H1 (cell line): Measurements from ENCODE around the gene NKAIN2. TPM values are rescaled to one million over a fixed set of nuclear protein-coding genes. Genes with fewer than 3 reads are reported as not detected.

Experiments used
- CTCF ChIA-PET: fragments of 300-600 bp; sonication (Branson Sonifier 250); formaldehyde crosslinking; loops from one replicate; lab custom pipeline; 2021; ENCODE audit not compliant: partially characterized antibody; lab: Charles Lee
- POLR2A ChIA-PET: fragments of 300-600 bp; sonication (Branson Sonifier 250); formaldehyde crosslinking; loops from one replicate; lab custom pipeline; 2021; ENCODE audit warnings: inconsistent platforms; ENCODE audit not compliant: partially characterized antibody; lab: Charles Lee
- DNase-seq, 2 experiments: peaks; one replicate each; pipeline versions ENCODE4 v3.0.0 to v3.0.0-alpha.2; 2010 to 2022; ENCODE audit warnings: low spot score in 2 of 2, low read depth in 1 of 2, mixed read lengths in 1 of 2
- FAIRE-seq: peaks from 2 replicates; lab custom pipeline; 2011; peaks lifted over from hg19 to GRCh38; lab: Jason Lieb, UNC
- H2AFZ ChIP-seq: 2 replicates; pipeline ENCODE4 v1.8.1; 2012; ENCODE audit warnings: low read length, inconsistent platforms
- H2AK5ac ChIP-seq: 2 replicates; pipeline ENCODE4 v1.6.1; 2013; ENCODE audit warnings: low read depth, low read length
- H2BK120ac ChIP-seq: replicated peaks from 2 replicates; pipeline ENCODE3; 2013; ENCODE audit warnings: low read depth, low read length, inconsistent platforms
- H2BK12ac ChIP-seq: 2 replicates; pipeline ENCODE4 v1.6.1; 2013; ENCODE audit warnings: low read depth, low read length
- H2BK15ac ChIP-seq: 2 replicates; pipeline ENCODE4 v1.6.1; 2013; ENCODE audit warnings: low read length
- H2BK20ac ChIP-seq: 2 replicates; pipeline ENCODE4 v1.6.1; 2013; ENCODE audit warnings: low read length
- H2BK5ac ChIP-seq: 2 replicates; pipeline ENCODE4 v1.6.1; 2013; ENCODE audit warnings: low read depth, low read length
- H3K14ac ChIP-seq: 2 replicates; pipeline ENCODE4 v1.6.1; 2013; ENCODE audit warnings: inconsistent platforms; ENCODE audit not compliant: insufficient read length
- H3K18ac ChIP-seq: 2 replicates; pipeline ENCODE4 v1.6.1; 2013; ENCODE audit warnings: low read length; ENCODE audit errors: extremely low read depth
- H3K23ac ChIP-seq: 2 replicates; pipeline ENCODE4 v1.6.1; 2013; ENCODE audit warnings: inconsistent platforms; ENCODE audit not compliant: insufficient read length
- H3K23me2 ChIP-seq: 2 replicates; pipeline ENCODE4 v1.6.1; 2013; ENCODE audit warnings: low read depth, low read length
- H3K27ac ChIP-seq: 2 replicates; pipeline ENCODE4 v1.6.1; 2011; ENCODE audit warnings: low read depth, low read length, inconsistent platforms
- H3K27me3 ChIP-seq, 4 experiments: replicated peaks in 1 of 4; 1 replicate in 1 of 4; 2 replicates in 3 of 4; pipeline versions ENCODE4 v1.6.1 to v1.8.1; 2011 to 2013; ENCODE audit warnings: low read length in 3 of 4, mild to moderate bottlenecking in 3 of 4, inconsistent platforms in 2 of 4, mixed read lengths in 2 of 4, moderate library complexity in 1 of 4; ENCODE audit not compliant: control insufficient read depth in 3 of 4, insufficient read depth in 3 of 4; ENCODE audit errors: extremely low read depth in 1 of 4
- H3K36me3 ChIP-seq, 4 experiments: 2 replicates each; pipeline versions ENCODE4 v1.6.1 to v1.8.1; 2011 to 2013; ENCODE audit warnings: mild to moderate bottlenecking in 4 of 4, low read length in 3 of 4, moderate library complexity in 2 of 4, control low read depth in 1 of 4, inconsistent platforms in 1 of 4; ENCODE audit not compliant: insufficient read depth in 4 of 4, control insufficient read depth in 2 of 4
- H3K4ac ChIP-seq: replicated peaks from 2 replicates; pipeline ENCODE3; 2013; ENCODE audit warnings: low read length, low read depth, mixed read lengths, inconsistent platforms; ENCODE audit not compliant: insufficient read length
- H3K4me1 ChIP-seq, 4 experiments: replicated peaks in 1 of 4; 1 replicate in 1 of 4; 2 replicates in 3 of 4; pipeline versions ENCODE4 v1.6.1 to v1.8.1; 2011 to 2013; ENCODE audit warnings: low read length in 3 of 4, inconsistent platforms in 2 of 4, mixed read lengths in 1 of 4; ENCODE audit not compliant: insufficient read depth in 4 of 4, control insufficient read depth in 3 of 4
- H3K4me2 ChIP-seq, 2 experiments: 2 replicates each; pipeline versions ENCODE4 v1.6.1 to v1.8.1; 2011 to 2013; ENCODE audit warnings: low read depth in 2 of 2, low read length in 2 of 2, control low read depth in 1 of 2, inconsistent platforms in 1 of 2, mild to moderate bottlenecking in 1 of 2; ENCODE audit not compliant: insufficient read depth in 1 of 2
- H3K4me3 ChIP-seq, 4 experiments: fragments of 200-600, 300-600 bp in 1 of 4; sonication (generic), shearing (Covaris generic), sonication (Bioruptor Twin) in 1 of 4; 2 replicates each; pipeline versions ENCODE4 v1.5.1 to v1.8.1; 2011 to 2016; ENCODE audit warnings: low read length in 4 of 4, low read depth in 3 of 4, control low read depth in 2 of 4, inconsistent platforms in 2 of 4, mild to moderate bottlenecking in 2 of 4, mixed read lengths in 1 of 4, moderate library complexity in 1 of 4; ENCODE audit not compliant: insufficient read depth in 2 of 4; ENCODE audit errors: extremely low read depth in 1 of 4
- H3K56ac ChIP-seq: replicated peaks from 2 replicates; pipeline ENCODE3; 2013; ENCODE audit warnings: low read depth, mild to moderate bottlenecking, mixed read lengths, low read length, inconsistent platforms; ENCODE audit not compliant: insufficient read length
- H3K79me1 ChIP-seq: 2 replicates; pipeline ENCODE4 v1.6.1; 2013; ENCODE audit warnings: low read depth, low read length, control low read depth
- H3K79me2 ChIP-seq, 2 experiments: 2 replicates each; pipeline versions ENCODE4 v1.6.1 to v1.8.1; 2012 to 2013; ENCODE audit warnings: low read length in 2 of 2, mild to moderate bottlenecking in 2 of 2, inconsistent platforms in 1 of 2; ENCODE audit not compliant: insufficient read depth in 2 of 2, control insufficient read depth in 1 of 2
- H3K9ac ChIP-seq, 4 experiments: replicated peaks in 1 of 4; 1 replicate in 1 of 4; 2 replicates in 3 of 4; pipeline versions ENCODE4 v1.6.1 to v1.8.1; 2011 to 2013; ENCODE audit warnings: low read depth in 3 of 4, low read length in 3 of 4, control low read depth in 2 of 4, mild to moderate bottlenecking in 2 of 4, moderate library complexity in 2 of 4, inconsistent platforms in 1 of 4; ENCODE audit errors: extremely low read depth in 1 of 4
- H3K9me3 ChIP-seq, 2 experiments: 2 replicates each; pipeline versions ENCODE4 v1.6.1 to v1.8.1; 2012 to 2013; ENCODE audit warnings: mild to moderate bottlenecking in 2 of 2, moderate library complexity in 2 of 2, control low read depth in 1 of 2, inconsistent platforms in 1 of 2, low read depth in 1 of 2, low read length in 1 of 2, mixed read lengths in 1 of 2; ENCODE audit not compliant: insufficient read depth in 2 of 2
- H4K20me1 ChIP-seq, 2 experiments: replicated peaks in 1 of 2; 2 replicates each; pipeline versions ENCODE3 to v1.8.1; 2011 to 2013; ENCODE audit warnings: inconsistent platforms in 2 of 2, low read length in 2 of 2, mild to moderate bottlenecking in 1 of 2; ENCODE audit not compliant: insufficient read depth in 2 of 2, control insufficient read depth in 1 of 2
- H4K5ac ChIP-seq: 2 replicates; pipeline ENCODE4 v1.6.1; 2013; ENCODE audit warnings: low read length, low read depth, mixed read lengths, inconsistent platforms; ENCODE audit not compliant: insufficient read length
- H4K8ac ChIP-seq: 2 replicates; pipeline ENCODE4 v1.8.0; 2013; ENCODE audit warnings: mild to moderate bottlenecking, moderate library complexity, low read length, inconsistent platforms; ENCODE audit not compliant: insufficient read depth; ENCODE audit errors: extremely low read depth
- H4K91ac ChIP-seq: replicated peaks from 2 replicates; pipeline ENCODE3; 2013; ENCODE audit warnings: low read length, mixed read lengths, inconsistent platforms; ENCODE audit not compliant: insufficient read length
- CBX8 ChIP-seq: fragments of 300-800, 300-1000 bp; sonication (generic); IDR thresholded peaks from 2 replicates; pipeline ENCODE4 v1.7.1; 2016; ENCODE audit warnings: low read depth, low read length, borderline replicate concordance
- CHD2 ChIP-seq: IDR thresholded peaks from 2 replicates; pipeline ENCODE4 v1.6.1; 2012; ENCODE audit warnings: low read length, improper control_type of control experiment
- EP300 ChIP-seq, 2 experiments: IDR thresholded peaks; 1 replicate in 1 of 2; 2 replicates in 1 of 2; pipeline ENCODE4 v1.6.1; 2011 to 2012; ENCODE audit warnings: low read depth in 2 of 2, low read length in 2 of 2, mild to moderate bottlenecking in 2 of 2, borderline replicate concordance in 1 of 2, inconsistent platforms in 1 of 2, moderate library complexity in 1 of 2
- GABPA ChIP-seq: IDR thresholded peaks from 2 replicates; pipeline ENCODE4 v1.6.1; 2011; ENCODE audit warnings: mild to moderate bottlenecking, low read length, moderate library complexity, borderline replicate concordance; ENCODE audit not compliant: insufficient read depth
- GTF2F1 ChIP-seq: IDR thresholded peaks from 2 replicates; pipeline ENCODE4 v1.6.1; 2012; ENCODE audit warnings: low read depth, low read length, improper control_type of control experiment, borderline replicate concordance
- KDM1A ChIP-seq: fragments of 200-600, 300-600 bp; sonication (generic); IDR thresholded peaks from 2 replicates; pipeline ENCODE4 v1.7.1; 2016; ENCODE audit warnings: mild to moderate bottlenecking, low read length, borderline replicate concordance
- RNF2 ChIP-seq: fragments of 200-900, 300-1000 bp; sonication (generic); IDR thresholded peaks from 2 replicates; pipeline ENCODE4 v1.7.1; 2016; ENCODE audit warnings: borderline replicate concordance, low read depth, mild to moderate bottlenecking, antibody characterized with exemption, low read length; ENCODE audit not compliant: poor library complexity, severe bottlenecking; ENCODE audit errors: missing control alignments
- SIN3A ChIP-seq, 2 experiments: IDR thresholded peaks in 1 of 2; conservative IDR thresholded peaks in 1 of 2; 2 replicates each; pipeline ENCODE4 v1.6.1; 2011 to 2012; ENCODE audit warnings: low read length in 2 of 2, improper control_type of control experiment in 1 of 2, low read depth in 1 of 2, mild to moderate bottlenecking in 1 of 2
- SIX5 ChIP-seq: IDR thresholded peaks from 2 replicates; pipeline ENCODE4 v1.6.1; 2011; ENCODE audit warnings: mild to moderate bottlenecking, low read depth, low read length
- YY1 ChIP-seq: IDR thresholded peaks from 2 replicates; pipeline ENCODE4 v1.6.1; 2011; ENCODE audit warnings: low read depth, mild to moderate bottlenecking, low read length
- WGBS, 2 experiments: shearing (Covaris generic) in 1 of 2; methylation state at CpG; one replicate each; pipeline versions ENCODE4 v1.1.6 to v1.1.7; 2013 to 2015; ENCODE audit warnings: low lambda C conversion rate in 2 of 2, mixed read lengths in 2 of 2, inconsistent platforms in 1 of 2, low coverage in 1 of 2, missing lambda C conversion rate in 1 of 2; ENCODE audit not compliant: insufficient replicate concordance in 2 of 2, insufficient coverage in 1 of 2, insufficient read length in 1 of 2; ENCODE audit errors: extremely low coverage in 1 of 2, missing lambda C conversion rate in 1 of 2; 5-methylcytosine and 5-hydroxymethylcytosine counted together
- polyA plus RNA-seq, 7 experiments: library from polyadenylated mRNA; depleted of rRNA in 3 of 7; stranded (reverse) in 5 of 7; unstranded in 2 of 7; fragments of >200 nt in 5 of 7; fragments of 200-250 nt in 2 of 7; gene quantifications; 1 replicate in 5 of 7; 2 replicates in 1 of 7; 4 replicates in 1 of 7; pipeline versions ENCODE4 v1.2.1 to v1.2.3, GENCODE V29; 2011 to 2013; ENCODE audit warnings: missing spikeins in 2 of 7, mixed read lengths in 2 of 7
- total RNA-seq: library from RNA; stranded (reverse); fragmentation: NEBNext Ultra II Directional; extraction: Animal tissue kit (Norgen Biotek cat#: 25700); gene quantifications from 2 replicates; pipeline ENCODE4 v1.2.1, GENCODE V29; 2021
- TF ChIP-seq, protein P1 (sequence below): IDR thresholded peaks from 2 replicates; pipeline ENCODE4 v1.6.1; 2011; ENCODE audit warnings: low read depth, mild to moderate bottlenecking, low read length; ENCODE audit not compliant: insufficient read depth
- TF ChIP-seq, protein P2 (sequence below): IDR thresholded peaks from 2 replicates; pipeline ENCODE4 v1.6.1; 2011; ENCODE audit warnings: low read length, improper control_type of control experiment

The NKAIN2 gene
- total and polyA plus RNA-seq, 2 of the 8 experiments (the other 6 are each of a cell fraction or from before 2014, with no cell fraction given) = 0.20 to 0.34 TPM

DNA sequence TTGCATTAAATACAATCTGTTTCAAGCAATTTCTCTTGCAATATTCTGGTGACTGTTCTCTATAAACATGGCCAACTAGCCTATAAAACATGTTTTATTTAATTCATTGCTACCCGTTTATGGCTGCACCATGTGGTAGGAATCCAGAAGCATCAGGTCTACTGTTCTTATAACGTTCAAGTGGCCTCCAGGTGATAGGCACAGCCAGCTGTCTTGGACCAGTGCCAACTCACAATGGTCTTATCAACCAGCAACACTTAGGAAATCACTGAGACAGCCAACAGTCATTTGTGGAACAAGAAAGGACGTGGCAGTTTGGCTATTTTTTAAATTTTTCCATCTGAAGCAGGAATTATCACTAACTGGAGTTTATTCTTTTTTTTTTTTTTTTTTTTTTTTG is 193.6 kb downstream of the NKAIN2 start:
- no peak overlapping the region for H3K14ac ChIP-seq
- H3K4me2 ChIP-seq = no peak overlapping the region
- no peak overlapping the region for H2AFZ ChIP-seq
- no peak overlapping the region for H2BK12ac ChIP-seq
- no peak overlapping the region for H3K9ac ChIP-seq
- no peak overlapping the region for H2BK5ac ChIP-seq
- H3K36me3 ChIP-seq = no peaks in the 10 kb centered on the region
- H3K27me3 ChIP-seq = no peaks in the 10 kb centered on the region
- no peak overlapping the region for H4K91ac ChIP-seq
- H3K27ac ChIP-seq = no peak overlapping the region
- H3K4me3 ChIP-seq = no peak overlapping the region
- no peak overlapping the region for H3K4ac ChIP-seq
- no peak overlapping the region for H3K23ac ChIP-seq
- H3K18ac ChIP-seq = no peak overlapping the region
- no peak overlapping the region for H3K56ac ChIP-seq
- no peak overlapping the region for H4K8ac ChIP-seq
- no peaks in the 10 kb centered on the region for H3K79me2 ChIP-seq
- H2BK20ac ChIP-seq = no peak overlapping the region
- H2BK120ac ChIP-seq = no peak overlapping the region
- CTCF ChIA-PET = no interaction called here
- H2BK15ac ChIP-seq = no peak overlapping the region
- no peak overlapping the region for H2AK5ac ChIP-seq
- no peaks in the 10 kb centered on the region for H4K20me1 ChIP-seq
- H3K9me3 ChIP-seq = no peaks in the 10 kb centered on the region
- no peak for FAIRE-seq
- WGBS, 2 experiments = 88% methylated on average over 3 of the region's 3 CpGs; no CpG with 5 or more reads in 1 of the 2 experiments
- H3K79me1 ChIP-seq = no peaks in the 10 kb centered on the region
- POLR2A ChIA-PET = no interaction called here
- no peak for DNase-seq
- no peaks in the 10 kb centered on the region for H3K4me1 ChIP-seq
- H3K23me2 ChIP-seq = no peaks in the 10 kb centered on the region
- H4K5ac ChIP-seq = no peak overlapping the region
- TF ChIP-seq CHD2 = no peak
- no peak for TF ChIP-seq GABPA
- TF ChIP-seq KDM1A = no peak
- TF ChIP-seq SIX5 = no peak
- no peak for TF ChIP-seq EP300 (IDR thresholded peaks at IDR 0.05; ENCODE audit: borderline replicate concordance in 1 of 2, low read depth in 2 of 2, low read length in 2 of 2)
- TF ChIP-seq SIN3A (conservative IDR thresholded peaks at IDR 0.05 in 1 of 2, IDR thresholded peaks at IDR 0.05 in 1 of 2; ENCODE audit: low read depth in 1 of 2, low read length in 2 of 2) = no peak
- TF ChIP-seq, protein P1, sequence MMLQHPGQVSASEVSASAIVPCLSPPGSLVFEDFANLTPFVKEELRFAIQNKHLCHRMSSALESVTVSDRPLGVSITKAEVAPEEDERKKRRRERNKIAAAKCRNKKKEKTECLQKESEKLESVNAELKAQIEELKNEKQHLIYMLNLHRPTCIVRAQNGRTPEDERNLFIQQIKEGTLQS = no peak
- no peak for TF ChIP-seq CBX8
- no peak for TF ChIP-seq RNF2
- no peak for TF ChIP-seq YY1
- TF ChIP-seq GTF2F1 = no peak
- TF ChIP-seq, protein P2, sequence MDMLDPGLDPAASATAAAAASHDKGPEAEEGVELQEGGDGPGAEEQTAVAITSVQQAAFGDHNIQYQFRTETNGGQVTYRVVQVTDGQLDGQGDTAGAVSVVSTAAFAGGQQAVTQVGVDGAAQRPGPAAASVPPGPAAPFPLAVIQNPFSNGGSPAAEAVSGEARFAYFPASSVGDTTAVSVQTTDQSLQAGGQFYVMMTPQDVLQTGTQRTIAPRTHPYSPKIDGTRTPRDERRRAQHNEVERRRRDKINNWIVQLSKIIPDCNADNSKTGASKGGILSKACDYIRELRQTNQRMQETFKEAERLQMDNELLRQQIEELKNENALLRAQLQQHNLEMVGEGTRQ = no peak
